ENCODE data around the gene PERP. TPM values are rescaled to one million over a fixed set of nuclear protein-coding genes. Genes with fewer than 3 reads are reported as not detected.

PERP gene
- total RNA-seq, 1 experiment from 2014 or later = 85.9 TPM

GRCh38 chr6:138113588-138114210, 6.5 kb upstream of the PERP start:
- CTCF ChIA-PET = interaction anchor here (0.7 to 5.4 kb wide), 2 partner anchors 474 to 1251 kb away, joined by 3 to 26 read pairs; no protein-coding TSS in a partner anchor
- intact Hi-C loops (cut with micrococcal nuclease) = no loop called here
- TF ChIP-seq ELF1 (IDR thresholded peaks at IDR 0.05; ENCODE audit: borderline replicate concordance, low read depth) = no peak
- TF ChIP-seq EZH2phosphoT487 (IDR thresholded peaks at IDR 0.05; ENCODE audit: borderline replicate concordance) = no peak
- no peak for TF ChIP-seq CTCF (IDR thresholded peaks at IDR 0.05 in 2 of 3, conservative IDR thresholded peaks at IDR 0.05 in 1 of 3; ENCODE audit: borderline replicate concordance in 1 of 3, insufficient read depth in 1 of 3, low read depth in 2 of 3, low read length in 2 of 3)
- no peak for TF ChIP-seq SP1 (IDR thresholded peaks at IDR 0.05; ENCODE audit: low read depth)
- no peak for TF ChIP-seq SRF (IDR thresholded peaks at IDR 0.05; ENCODE audit: low read depth)
- no peak for TF ChIP-seq REST (IDR thresholded peaks at IDR 0.05; ENCODE audit: low read depth)
- Histone ChIP-seq H3K36me3 (ENCODE audit: control insufficient read depth in 1 of 2, insufficient read depth in 2 of 2, low read length in 2 of 2) (no peaks in the 10 kb centered on the region), H3K9ac (ENCODE audit: low read length) (no peak overlapping the region), H3K4me1 (ENCODE audit: control insufficient read depth in 1 of 2, insufficient read depth in 2 of 2, low read length in 2 of 2) (peaks cover 4 to 15% of the 10 kb centered on the region in 2 experiments), H3K4me2 (ENCODE audit: low read length) (no peak overlapping the region), H4K20me1 (ENCODE audit: insufficient read depth) (no peaks in the 10 kb centered on the region), H3K79me2 (ENCODE audit: insufficient read depth, low read length) (no peaks in the 10 kb centered on the region), H3K27ac (ENCODE audit: low read depth, low read length) (no peak overlapping the region), H2AFZ (ENCODE audit: low read depth, low read length, poor library complexity, severe bottlenecking) (no peak overlapping the region), H3K9me2 (ENCODE audit: insufficient read depth) (no peaks in the 10 kb centered on the region), H3K9me3 (ENCODE audit: control insufficient read depth in 1 of 2, insufficient read depth in 1 of 2, low read depth in 1 of 2, low read length in 2 of 2) (no peaks in the 10 kb centered on the region), H3K4me3 (replicated peaks in 1 of 2; ENCODE audit: low read depth in 1 of 2, low read length in 2 of 2) (no peak overlapping the region), H3K27me3 (ENCODE audit: insufficient read depth, low read length) (no peaks in the 10 kb centered on the region)
- POLR2A ChIA-PET = no interaction called here
- no TSS peak for BruUV-seq (replicated peaks)
- DNase-seq (ENCODE audit: low read depth, low spot score) (no peak), ATAC-seq (no peak)
- RAD21 ChIA-PET (ENCODE audit: low non-redundant PET in 1 of 2, low total read pairs in 2 of 2, uncharacterized antibody in 2 of 2, unreplicated experiment in 2 of 2) = no interaction called here

All from HCT116 (cell line).